22Rv1 (cell line): ENCODE data around the gene SPATA13.

ENCODE experiments used
- CTCF ChIP-seq: fragments of 450-650 bp; IDR thresholded peaks from 2 replicates; pipeline ENCODE4 v1.5.1; 2017; ENCODE audit warnings: mild to moderate bottlenecking
- ZFX ChIP-seq: fragments of 450-650 bp; IDR thresholded peaks from 2 replicates; pipeline ENCODE4 v1.6.1; 2017; ENCODE audit warnings: antibody characterized with exemption, borderline replicate concordance

GRCh38 chr13:24341439-24341838, 180.9 kb downstream of the SPATA13 start:
- no peak for TF ChIP-seq CTCF
- no peak for TF ChIP-seq ZFX
